K562 (cell line): Measurements from ENCODE around the gene GRIK5. TPM values are rescaled to one million over a fixed set of nuclear protein-coding genes. Genes with fewer than 3 reads are reported as not detected.

ENCODE experiments used
- CC2D1A ChIP-seq: fragments of 450-650 bp; IDR thresholded peaks from 2 replicates; pipeline ENCODE4 v1.6.1; 2017; ENCODE audit warnings: mild to moderate bottlenecking
- CHCHD3 ChIP-seq: fragments of 250-450 bp; sonication (Bioruptor Pico); IDR thresholded peaks from 2 replicates; pipeline ENCODE4 v2.1.2; 2022; ENCODE audit warnings: mild to moderate bottlenecking
- ELF4 ChIP-seq: fragments of 450-650 bp; formaldehyde crosslinking; IDR thresholded peaks from 2 replicates; pipeline ENCODE4 v1.4.0; 2022; ENCODE audit warnings: missing genetic modification characterization
- HDGF ChIP-seq: fragments of 450-650 bp; IDR thresholded peaks from 2 replicates; pipeline ENCODE4 v1.6.1; 2016
- HMG20A ChIP-seq: fragments of 450-650 bp; formaldehyde crosslinking; conservative IDR thresholded peaks from 2 replicates; pipeline ENCODE4 v1.4.0; 2020; ENCODE audit warnings: mild to moderate bottlenecking, mixed read lengths
- ILK ChIP-seq: fragments of 450-650 bp; IDR thresholded peaks from 2 replicates; pipeline ENCODE4 v1.6.1; 2016; ENCODE audit warnings: missing genetic modification characterization, low read depth, mild to moderate bottlenecking, missing compliant biosample characterization, moderate library complexity, borderline replicate concordance
- KDM1A ChIP-seq, 2 experiments: fragments of 450-650 bp; IDR thresholded peaks; 2 replicates each; pipeline ENCODE4 v1.6.1; 2016; ENCODE audit warnings: mild to moderate bottlenecking in 2 of 2
- KLF16 ChIP-seq: IDR thresholded peaks from 2 replicates; pipeline ENCODE4 v1.6.1; 2016; ENCODE audit warnings: antibody characterized with exemption
- L3MBTL2 ChIP-seq: fragments of 450-650 bp; IDR thresholded peaks from 2 replicates; pipeline ENCODE4 v1.6.1; 2016; ENCODE audit warnings: mild to moderate bottlenecking, moderate library complexity
- MAFG ChIP-seq: fragments of 450-650 bp; conservative IDR thresholded peaks from 2 replicates; pipeline ENCODE4 v1.6.1; 2016; ENCODE audit warnings: missing genetic modification characterization, missing compliant biosample characterization
- MTA1 ChIP-seq: fragments of 450-650 bp; IDR thresholded peaks from 2 replicates; pipeline ENCODE4 v1.6.1; 2017; ENCODE audit warnings: borderline replicate concordance
- NELFE ChIP-seq: IDR thresholded peaks from 2 replicates; pipeline ENCODE4 v1.6.1; 2011; ENCODE audit warnings: mild to moderate bottlenecking; ENCODE audit not compliant: insufficient read depth, insufficient read length
- NEUROD1 ChIP-seq: fragments of 150-350 bp; IDR thresholded peaks from 2 replicates; pipeline ENCODE4 v1.6.1; 2014; ENCODE audit warnings: borderline replicate concordance, low read length, low read depth; ENCODE audit not compliant: partially characterized antibody
- NFE2 ChIP-seq: IDR thresholded peaks from 2 replicates; pipeline ENCODE4 v1.6.1; 2014; ENCODE audit warnings: antibody characterized with exemption, low read depth
- NRF1 ChIP-seq, 2 experiments: fragments of 450-650 bp; IDR thresholded peaks in 1 of 2; conservative IDR thresholded peaks in 1 of 2; 2 replicates each; pipeline ENCODE4 v1.6.1; 2014; ENCODE audit warnings: mild to moderate bottlenecking in 2 of 2
- PTBP1 ChIP-seq: fragments of 200-400 bp; formaldehyde crosslinking; IDR thresholded peaks from 2 replicates; pipeline ENCODE4 v1.6.1; 2017; ENCODE audit warnings: low read depth, low read length
- RBFOX2 ChIP-seq: fragments of 200-400 bp; formaldehyde crosslinking; IDR thresholded peaks from 2 replicates; pipeline ENCODE4 v1.6.1; 2017; ENCODE audit warnings: low read depth, mild to moderate bottlenecking, low read length, moderate library complexity
- RCOR1 ChIP-seq, 2 experiments: IDR thresholded peaks; 2 replicates each; pipeline ENCODE4 v1.6.1; 2012; ENCODE audit warnings: low read depth in 2 of 2, low read length in 2 of 2, borderline replicate concordance in 1 of 2, improper control_type of control experiment in 1 of 2
- RNF2 ChIP-seq: sonication (generic); IDR thresholded peaks from 2 replicates; pipeline ENCODE4 v1.6.1; 2016
- SIN3B ChIP-seq: fragments of 450-650 bp; IDR thresholded peaks from 2 replicates; pipeline ENCODE4 v1.6.1; 2017; ENCODE audit warnings: low read depth, mild to moderate bottlenecking, moderate library complexity
- SMAD2 ChIP-seq: fragments of 150-350 bp; IDR thresholded peaks from 2 replicates; pipeline ENCODE4 v1.6.1; 2014; ENCODE audit warnings: low read depth, mild to moderate bottlenecking, low read length
- SMARCE1 ChIP-seq: fragments of 450-650 bp; IDR thresholded peaks from 2 replicates; pipeline ENCODE4 v1.7.1; 2016; ENCODE audit warnings: mild to moderate bottlenecking
- TAL1 ChIP-seq: fragments of 450-650 bp; IDR thresholded peaks from 2 replicates; pipeline ENCODE4 v1.6.1; 2016; ENCODE audit warnings: mild to moderate bottlenecking
- ZNF57 ChIP-seq: fragments of 450-650 bp; formaldehyde crosslinking; IDR thresholded peaks from 2 replicates; pipeline ENCODE4 v1.4.0; 2020; ENCODE audit warnings: mild to moderate bottlenecking, moderate library complexity
- ZNF766 ChIP-seq: fragments of 200-800 bp; sonication (Bioruptor generic); conservative IDR thresholded peaks from 2 replicates; pipeline ENCODE4 v1.6.1; 2016; ENCODE audit warnings: missing genetic modification characterization, missing compliant biosample characterization
- polyA plus RNA-seq, 8 experiments: library from polyadenylated mRNA; depleted of rRNA in 4 of 8; stranded (reverse) in 5 of 8; unstranded in 3 of 8; fragments of >200 nt; fragmentation: Nextera tagmentation in 2 of 8; fragmentation: Illumina TruSeq in 1 of 8; extraction: Ambion mirVana in 2 of 8; extraction: Trizol in 1 of 8; gene quantifications; 2 replicates each; pipeline versions ENCODE4 v1.2.1 to v1.2.3, GENCODE V29; 2011 to 2014; ENCODE audit warnings: inconsistent platforms in 1 of 8, missing spikeins in 1 of 8
- total RNA-seq, 7 experiments: library from RNA; depleted of rRNA in 6 of 7; stranded (reverse); fragments of >200 nt in 6 of 7; fragmentation: Illumina TruSeq in 2 of 7; extraction: Trizol in 2 of 7; gene quantifications; 2 replicates each; pipeline versions ENCODE4 v1.2.1 to v1.2.3, GENCODE V29; 2011 to 2021; ENCODE audit warnings: low replicate concordance in 1 of 7
- TF ChIP-seq, protein P1 (sequence below): fragments of 450-650 bp; IDR thresholded peaks from 2 replicates; pipeline ENCODE4 v1.6.1; 2016; ENCODE audit warnings: mild to moderate bottlenecking
- TF ChIP-seq, protein P2 (sequence below): fragments of 200-800 bp; sonication (Bioruptor generic); IDR thresholded peaks from 2 replicates; pipeline ENCODE4 v1.6.1; 2017; ENCODE audit warnings: missing genetic modification characterization, missing compliant biosample characterization
- TF ChIP-seq, protein P3 (sequence below): sonication (generic); formaldehyde crosslinking; IDR thresholded peaks from 2 replicates; pipeline ENCODE4 v1.8.0; 2022; ENCODE audit warnings: mild to moderate bottlenecking, missing genetic modification reagents

GRIK5 gene
- total and polyA plus RNA-seq, 9 of the 15 experiments (the other 6 are each of a cell fraction or from before 2014, with no cell fraction given), result 0.04 to 0.55 (median 0.27) TPM; not detected in 2

DNA sequence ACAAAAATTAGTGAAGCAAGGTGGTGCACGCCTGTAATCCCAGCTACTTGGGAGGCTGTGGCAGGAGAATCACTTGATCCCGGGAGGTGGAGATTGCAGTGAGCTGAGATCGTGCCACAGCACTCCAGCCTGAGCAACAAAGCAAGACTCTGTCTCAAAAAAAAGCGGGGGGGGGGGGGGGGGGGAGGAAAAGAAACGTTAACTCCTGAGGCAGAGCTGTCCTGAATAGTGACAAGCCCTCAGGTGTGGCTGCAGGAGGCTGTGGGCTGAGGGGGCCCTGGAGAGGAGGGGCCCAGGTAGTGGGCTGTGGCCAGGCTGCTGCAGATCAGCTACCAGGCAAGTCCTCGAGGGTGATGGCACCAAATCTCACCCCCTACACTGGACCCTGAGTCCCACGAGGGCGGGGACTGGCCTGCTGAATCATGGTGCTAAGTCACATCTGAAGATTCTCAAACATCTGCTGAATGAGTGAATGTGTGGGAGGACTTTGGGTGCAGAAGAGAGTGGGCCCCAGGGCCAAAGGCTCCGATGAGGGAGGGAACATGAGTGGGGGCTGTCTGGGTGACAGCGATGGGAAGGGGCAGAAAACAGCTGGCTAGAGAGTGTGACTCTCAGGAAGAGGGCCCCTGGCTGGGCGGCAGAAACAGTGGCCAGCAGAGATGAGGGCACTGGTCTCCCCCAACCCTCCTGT lies 51.4 kb downstream of the GRIK5 start (continued):
- TF ChIP-seq, protein P1, sequence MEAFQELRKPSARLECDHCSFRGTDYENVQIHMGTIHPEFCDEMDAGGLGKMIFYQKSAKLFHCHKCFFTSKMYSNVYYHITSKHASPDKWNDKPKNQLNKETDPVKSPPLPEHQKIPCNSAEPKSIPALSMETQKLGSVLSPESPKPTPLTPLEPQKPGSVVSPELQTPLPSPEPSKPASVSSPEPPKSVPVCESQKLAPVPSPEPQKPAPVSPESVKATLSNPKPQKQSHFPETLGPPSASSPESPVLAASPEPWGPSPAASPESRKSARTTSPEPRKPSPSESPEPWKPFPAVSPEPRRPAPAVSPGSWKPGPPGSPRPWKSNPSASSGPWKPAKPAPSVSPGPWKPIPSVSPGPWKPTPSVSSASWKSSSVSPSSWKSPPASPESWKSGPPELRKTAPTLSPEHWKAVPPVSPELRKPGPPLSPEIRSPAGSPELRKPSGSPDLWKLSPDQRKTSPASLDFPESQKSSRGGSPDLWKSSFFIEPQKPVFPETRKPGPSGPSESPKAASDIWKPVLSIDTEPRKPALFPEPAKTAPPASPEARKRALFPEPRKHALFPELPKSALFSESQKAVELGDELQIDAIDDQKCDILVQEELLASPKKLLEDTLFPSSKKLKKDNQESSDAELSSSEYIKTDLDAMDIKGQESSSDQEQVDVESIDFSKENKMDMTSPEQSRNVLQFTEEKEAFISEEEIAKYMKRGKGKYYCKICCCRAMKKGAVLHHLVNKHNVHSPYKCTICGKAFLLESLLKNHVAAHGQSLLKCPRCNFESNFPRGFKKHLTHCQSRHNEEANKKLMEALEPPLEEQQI, result no peak
- TF ChIP-seq RNF2 (0 out of 2 replicates have a peak, but pooled peaks have one; percentile 43), ZNF766 (CRISPR knock-in tag) (0 out of 2 replicates have a peak, but pooled peaks have one; percentile 64), MAFG (tag) (peak; percentile 78), PTBP1 (no peak), NRF1 (conservative IDR thresholded peaks at IDR 0.05 in 1 of 2, IDR thresholded peaks at IDR 0.05 in 1 of 2) (no peak), TAL1 (peak; percentile 58), KLF16 (peak; percentile 68; the same call in 1 of the 2 replicates), SMARCE1 (peak; percentile 54; the same call in 1 of the 2 replicates), ZNF57 (no peak), ILK (tag) (no peak), ELF4 (CRISPR knock-in tag) (no peak), SIN3B (no peak), MTA1 (0 out of 2 replicates have a peak, but pooled peaks have one; percentile 32), NELFE (no peak), HDGF (0 out of 2 replicates have a peak, but pooled peaks have one; percentile 24), L3MBTL2 (peak; percentile 87), CC2D1A (no peak), KDM1A (IDR thresholded peaks at IDR 0.05) (peak; percentile 39 to 59; a peak in 3 of 4 replicates), RCOR1 (IDR thresholded peaks at IDR 0.05; ENCODE audit: borderline replicate concordance in 1 of 2, low read depth in 2 of 2, low read length in 2 of 2) (peak in 1 of 2 experiments; percentile 82; a peak in 2 of 4 replicates), RBFOX2 (peak; percentile 54), NFE2 (peak; percentile 96), CHCHD3 (CRISPR knock-in tag) (no peak), HMG20A (no peak), SMAD2 (no peak), NEUROD1 (no peak)
- TF ChIP-seq, protein P2, sequence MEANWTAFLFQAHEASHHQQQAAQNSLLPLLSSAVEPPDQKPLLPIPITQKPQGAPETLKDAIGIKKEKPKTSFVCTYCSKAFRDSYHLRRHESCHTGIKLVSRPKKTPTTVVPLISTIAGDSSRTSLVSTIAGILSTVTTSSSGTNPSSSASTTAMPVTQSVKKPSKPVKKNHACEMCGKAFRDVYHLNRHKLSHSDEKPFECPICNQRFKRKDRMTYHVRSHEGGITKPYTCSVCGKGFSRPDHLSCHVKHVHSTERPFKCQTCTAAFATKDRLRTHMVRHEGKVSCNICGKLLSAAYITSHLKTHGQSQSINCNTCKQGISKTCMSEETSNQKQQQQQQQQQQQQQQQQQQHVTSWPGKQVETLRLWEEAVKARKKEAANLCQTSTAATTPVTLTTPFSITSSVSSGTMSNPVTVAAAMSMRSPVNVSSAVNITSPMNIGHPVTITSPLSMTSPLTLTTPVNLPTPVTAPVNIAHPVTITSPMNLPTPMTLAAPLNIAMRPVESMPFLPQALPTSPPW (CRISPR knock-in tag), result peak; percentile 84
- TF ChIP-seq, protein P3, sequence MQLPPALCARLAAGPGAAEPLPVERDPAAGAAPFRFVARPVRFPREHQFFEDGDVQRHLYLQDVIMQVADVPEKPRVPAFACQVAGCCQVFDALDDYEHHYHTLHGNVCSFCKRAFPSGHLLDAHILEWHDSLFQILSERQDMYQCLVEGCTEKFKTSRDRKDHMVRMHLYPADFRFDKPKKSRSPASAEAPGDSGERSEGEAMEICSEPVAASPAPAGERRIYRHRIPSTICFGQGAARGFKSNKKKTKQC (CRISPR knock-in tag), result no peak
